RWPE2 (cell line): ENCODE results near the gene TOR1A.

Experiments
- ATAC-seq: fragments of 200-7000 bp; cut with Tn5 transposase; 3 replicates; pipeline ENCODE4 v1.9.1; 2021; ENCODE audit warnings: low read depth
- DNase-seq: peaks from one replicate; pipeline ENCODE4 v3.0.0-alpha.2; 2020; ENCODE audit warnings: low spot score
- H3K27ac ChIP-seq: fragments of 450-650 bp; 2 replicates; pipeline ENCODE4 v1.5.1; 2017; ENCODE audit warnings: mild to moderate bottlenecking; ENCODE audit not compliant: poor library complexity, severe bottlenecking
- H3K27me3 ChIP-seq: fragments of 250-450 bp; sonication (Bioruptor Pico); 2 replicates; pipeline ENCODE4 v1.5.1; 2021; ENCODE audit warnings: mild to moderate bottlenecking, moderate library complexity; ENCODE audit not compliant: insufficient read depth, poor library complexity, severe bottlenecking
- H3K36me3 ChIP-seq: fragments of 250-450 bp; sonication (Bioruptor Pico); 2 replicates; pipeline ENCODE4 v1.5.1; 2020; ENCODE audit warnings: low read depth, mild to moderate bottlenecking, moderate library complexity
- H3K4me1 ChIP-seq: fragments of 250-450 bp; sonication (Bioruptor Pico); 2 replicates; pipeline ENCODE4 v1.5.1; 2021; ENCODE audit warnings: mild to moderate bottlenecking, moderate library complexity; ENCODE audit not compliant: insufficient read depth, poor library complexity, severe bottlenecking
- H3K4me3 ChIP-seq: fragments of 250-450 bp; sonication (Bioruptor Pico); 2 replicates; pipeline ENCODE4 v1.5.1; 2021; ENCODE audit warnings: mild to moderate bottlenecking, moderate library complexity; ENCODE audit not compliant: severe bottlenecking
- H3K9me3 ChIP-seq: fragments of 250-450 bp; sonication (Bioruptor Pico); 2 replicates; pipeline ENCODE4 v1.5.1; 2021; ENCODE audit warnings: mild to moderate bottlenecking, moderate library complexity; ENCODE audit not compliant: severe bottlenecking
- CTCF ChIP-seq: fragments of 450-650 bp; IDR thresholded peaks from one replicate; pipeline ENCODE4 v1.5.1; 2017; ENCODE audit warnings: mild to moderate bottlenecking, moderate library complexity; ENCODE audit not compliant: poor library complexity, severe bottlenecking

TOR1A gene

GRCh38 chr9:129868023-129868871 is 44.3 kb upstream of the TOR1A start:
- no peaks in the 10 kb centered on the region for H3K9me3 ChIP-seq
- no peaks in the 10 kb centered on the region for H3K27me3 ChIP-seq
- TF ChIP-seq CTCF, result no peak
- peaks cover 4% of the 10 kb centered on the region for H3K4me1 ChIP-seq
- peaks cover 11% of the 10 kb centered on the region for H3K36me3 ChIP-seq
- H3K4me3 ChIP-seq, result no peak overlapping the region
- DNase-seq (no peak), ATAC-seq (no peak)
- H3K27ac ChIP-seq, result no peak overlapping the region

GRCh38 chr9:129867136-129868022 is 43.4 kb upstream of the TOR1A start:
- Histone ChIP-seq H3K9me3 (no peaks in the 10 kb centered on the region), H3K4me3 (no peak overlapping the region), H3K27ac (no peak overlapping the region), H3K36me3 (peaks cover 11% of the 10 kb centered on the region), H3K27me3 (no peaks in the 10 kb centered on the region), H3K4me1 (peaks cover 12% of the 10 kb centered on the region)
- no peak for TF ChIP-seq CTCF
- no peak for ATAC-seq
- no peak for DNase-seq

- H3K27me3 ChIP-seq, result no peaks in the 10 kb centered on the region
- no peak for DNase-seq
- H3K36me3 ChIP-seq, result peaks cover 11% of the 10 kb centered on the region
- ATAC-seq, result no peak
- TF ChIP-seq CTCF, result no peak
- H3K4me3 ChIP-seq, result no peak overlapping the region
- H3K27ac ChIP-seq, result no peak overlapping the region
- H3K9me3 ChIP-seq, result no peaks in the 10 kb centered on the region
- peaks cover 12% of the 10 kb centered on the region for H3K4me1 ChIP-seq
These were observed 42.6 kb upstream of the TOR1A start for GRCh38 chr9:129866394-129867135.

- H3K4me1 ChIP-seq, result peaks cover 12% of the 10 kb centered on the region
- no peaks in the 10 kb centered on the region for H3K27me3 ChIP-seq
- H3K36me3 ChIP-seq, result peaks cover 11% of the 10 kb centered on the region
- no peak for ATAC-seq
- H3K27ac ChIP-seq, result no peak overlapping the region
- DNase-seq, result no peak
- no peak for TF ChIP-seq CTCF
- no peak overlapping the region for H3K4me3 ChIP-seq
- H3K9me3 ChIP-seq, result no peaks in the 10 kb centered on the region
These were observed 41.9 kb upstream of the TOR1A start for GRCh38 chr9:129865668-129866320.
